HUES6 (cell line): ENCODE results near the gene GULP1.

ENCODE experiments used
- H3K27ac ChIP-seq: 2 replicates; pipeline ENCODE4 v1.7.0; 2013; ENCODE audit warnings: low read depth, mild to moderate bottlenecking, low read length, inconsistent platforms
- H3K27me3 ChIP-seq: 2 replicates; pipeline ENCODE4 v1.6.1; 2013; ENCODE audit warnings: low read length; ENCODE audit not compliant: control insufficient read depth, insufficient read depth
- H3K36me3 ChIP-seq: 2 replicates; pipeline ENCODE4 v1.6.1; 2013; ENCODE audit warnings: low read length; ENCODE audit not compliant: control insufficient read depth, insufficient read depth
- H3K4me1 ChIP-seq: 2 replicates; pipeline ENCODE4 v1.6.1; 2013; ENCODE audit warnings: low read length; ENCODE audit not compliant: control insufficient read depth, insufficient read depth
- H3K4me3 ChIP-seq: 2 replicates; pipeline ENCODE4 v1.5.1; 2013; ENCODE audit warnings: low read depth, low read length
- H3K9ac ChIP-seq: one replicate; pipeline ENCODE4 v1.6.1; 2013; ENCODE audit warnings: mild to moderate bottlenecking, low read length
- H3K9me3 ChIP-seq: 2 replicates; pipeline ENCODE4 v1.6.1; 2013; ENCODE audit warnings: low read depth, low read length; ENCODE audit not compliant: control insufficient read depth, insufficient read depth

GULP1 gene

DNA sequence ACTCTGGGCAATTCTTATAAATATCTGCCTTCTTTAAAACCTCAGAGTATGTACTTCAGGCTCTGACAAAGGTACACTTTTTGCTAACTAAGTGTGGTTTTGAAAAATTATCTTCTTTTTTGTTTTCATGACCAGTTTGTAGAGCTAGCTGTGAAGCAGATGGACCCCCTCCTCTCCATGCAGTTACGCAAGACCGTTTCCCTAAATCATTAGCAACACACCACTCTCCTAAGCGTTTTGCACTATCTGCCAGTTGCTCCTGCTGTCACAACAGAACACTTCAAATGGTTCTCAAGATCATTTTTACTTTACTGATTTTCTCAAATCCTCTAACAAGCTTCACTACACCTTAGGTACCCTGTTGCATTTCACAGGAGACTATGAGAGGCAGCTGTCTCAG lies 53.3 kb downstream of the GULP1 start:
- peaks cover 4% of the 10 kb centered on the region; the same call in 1 of the 2 replicates for H3K36me3 ChIP-seq
- peaks cover 18% of the 10 kb centered on the region for H3K4me1 ChIP-seq
- no peak overlapping the region for H3K27ac ChIP-seq
- H3K4me3 ChIP-seq, result no peak overlapping the region
- H3K27me3 ChIP-seq, result no peaks in the 10 kb centered on the region
- H3K9ac ChIP-seq, result no peak overlapping the region
- no peaks in the 10 kb centered on the region for H3K9me3 ChIP-seq

DNA sequence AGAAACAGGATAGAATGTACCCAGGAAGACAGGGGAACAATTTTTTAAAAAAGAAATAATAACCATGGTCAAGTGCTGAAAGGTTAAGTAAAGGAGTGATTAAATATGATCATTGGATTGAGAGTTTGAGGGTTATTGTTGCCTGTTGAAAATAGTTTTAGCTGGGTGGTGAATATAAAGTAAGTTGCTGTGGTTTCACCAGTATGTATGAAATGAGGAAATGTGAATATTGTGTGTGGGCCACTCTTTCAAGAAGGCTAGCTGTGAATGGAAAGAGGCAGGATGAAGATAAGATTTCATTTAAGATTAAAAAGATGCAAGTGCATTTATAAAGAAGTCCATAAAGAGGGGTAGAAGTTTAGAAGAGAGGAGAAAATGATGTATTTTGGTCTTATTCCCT lies 53.8 kb downstream of the GULP1 start:
- H3K27ac ChIP-seq, result no peak overlapping the region
- H3K4me3 ChIP-seq, result no peak overlapping the region

DNA sequence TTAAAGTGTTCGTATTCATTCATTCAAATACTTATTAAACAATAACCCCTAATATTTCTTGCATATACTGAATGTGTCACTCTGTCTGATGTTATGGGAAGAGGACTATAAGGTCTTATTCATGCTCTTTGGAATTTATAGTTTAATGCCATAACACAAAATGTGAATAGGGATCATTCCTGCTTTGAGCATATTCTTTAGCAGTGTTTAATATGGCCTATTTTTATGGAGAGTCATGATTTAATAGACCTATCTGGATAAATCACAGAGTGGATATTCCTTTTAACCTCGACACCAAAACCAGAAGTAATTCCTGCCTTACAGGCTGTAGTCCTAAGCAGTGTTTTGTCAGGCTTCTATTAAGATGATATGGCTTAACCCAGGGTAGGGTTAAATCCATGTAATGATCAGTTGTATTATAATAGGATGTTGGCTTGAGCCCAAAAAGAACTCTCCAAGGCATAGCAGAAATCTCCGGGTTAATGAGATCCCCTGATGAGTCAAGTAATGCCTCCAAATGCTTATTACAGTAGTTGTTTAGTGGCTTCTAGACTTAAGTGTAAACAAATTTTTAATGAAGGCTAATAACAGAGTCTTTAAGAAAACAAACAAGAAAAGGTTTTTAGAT lies 54.3 kb downstream of the GULP1 start:
- H3K4me3 ChIP-seq, result no peak overlapping the region
- H3K27me3 ChIP-seq, result no peaks in the 10 kb centered on the region
- no peak overlapping the region for H3K27ac ChIP-seq
- peaks cover 4% of the 10 kb centered on the region; the same call in 1 of the 2 replicates for H3K36me3 ChIP-seq
- H3K9ac ChIP-seq, result no peak overlapping the region
- peaks cover 13% of the 10 kb centered on the region for H3K4me1 ChIP-seq
- H3K9me3 ChIP-seq, result no peaks in the 10 kb centered on the region

More for the DNA sequence above, 53.8 kb downstream of the GULP1 start:
- Histone ChIP-seq H3K9me3 (no peaks in the 10 kb centered on the region), H3K27me3 (no peaks in the 10 kb centered on the region), H3K36me3 (peaks cover 4% of the 10 kb centered on the region; the same call in 1 of the 2 replicates), H3K9ac (no peak overlapping the region), H3K4me1 (peaks cover 14% of the 10 kb centered on the region)

DNA sequence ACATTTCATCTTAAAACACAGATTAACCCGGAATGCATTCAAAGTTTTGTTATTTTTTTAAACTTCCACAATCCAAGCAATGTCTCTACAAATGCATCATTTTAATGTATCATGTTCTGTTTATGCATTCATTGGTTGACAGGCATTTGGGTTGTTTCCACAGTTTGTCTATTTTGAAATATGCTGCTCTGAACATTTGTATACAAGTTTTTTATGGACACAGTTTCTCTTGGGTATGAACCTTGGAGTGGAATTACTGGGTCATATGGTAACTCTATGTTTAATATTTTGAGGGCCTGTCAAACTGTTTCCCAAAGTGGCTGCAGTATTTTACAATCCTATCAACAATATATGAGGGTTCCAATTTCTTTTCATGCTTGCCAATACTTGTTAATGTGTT lies 57.3 kb downstream of the GULP1 start:
- Histone ChIP-seq H3K4me1 (peaks cover 15% of the 10 kb centered on the region), H3K4me3 (no peak overlapping the region), H3K27me3 (no peaks in the 10 kb centered on the region), H3K9ac (no peak overlapping the region), H3K36me3 (peaks cover 9% of the 10 kb centered on the region; the same call in 1 of the 2 replicates), H3K9me3 (no peaks in the 10 kb centered on the region), H3K27ac (no peak overlapping the region)

DNA sequence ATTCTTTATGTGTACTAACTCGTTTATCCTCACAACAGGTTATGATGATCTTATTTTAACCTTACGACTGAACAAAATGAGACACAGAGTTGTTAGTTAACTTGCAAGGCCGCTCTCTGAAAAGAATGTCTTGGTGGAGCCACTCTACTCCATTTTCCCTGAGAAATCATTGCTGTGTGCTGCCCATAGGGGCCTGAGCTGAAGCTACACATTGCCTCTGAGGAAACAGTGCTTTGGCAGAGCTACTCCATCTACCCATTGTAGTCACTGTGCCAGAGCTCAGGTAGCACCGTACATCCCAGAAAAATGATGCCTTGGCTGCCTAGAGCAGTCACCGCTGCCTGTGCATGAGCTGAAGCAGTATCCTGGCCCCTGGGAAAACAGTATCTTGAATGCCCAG lies 61.6 kb downstream of the GULP1 start:
- H3K9ac ChIP-seq, result no peak overlapping the region
- peaks cover 4% of the 10 kb centered on the region; the same call in 1 of the 2 replicates for H3K4me1 ChIP-seq
- H3K27ac ChIP-seq, result no peak overlapping the region
- peaks cover 9% of the 10 kb centered on the region; the same call in 1 of the 2 replicates for H3K36me3 ChIP-seq
- peaks cover 3% of the 10 kb centered on the region; the same call in 1 of the 2 replicates for H3K9me3 ChIP-seq
- no peak overlapping the region for H3K4me3 ChIP-seq
- no peaks in the 10 kb centered on the region for H3K27me3 ChIP-seq

DNA sequence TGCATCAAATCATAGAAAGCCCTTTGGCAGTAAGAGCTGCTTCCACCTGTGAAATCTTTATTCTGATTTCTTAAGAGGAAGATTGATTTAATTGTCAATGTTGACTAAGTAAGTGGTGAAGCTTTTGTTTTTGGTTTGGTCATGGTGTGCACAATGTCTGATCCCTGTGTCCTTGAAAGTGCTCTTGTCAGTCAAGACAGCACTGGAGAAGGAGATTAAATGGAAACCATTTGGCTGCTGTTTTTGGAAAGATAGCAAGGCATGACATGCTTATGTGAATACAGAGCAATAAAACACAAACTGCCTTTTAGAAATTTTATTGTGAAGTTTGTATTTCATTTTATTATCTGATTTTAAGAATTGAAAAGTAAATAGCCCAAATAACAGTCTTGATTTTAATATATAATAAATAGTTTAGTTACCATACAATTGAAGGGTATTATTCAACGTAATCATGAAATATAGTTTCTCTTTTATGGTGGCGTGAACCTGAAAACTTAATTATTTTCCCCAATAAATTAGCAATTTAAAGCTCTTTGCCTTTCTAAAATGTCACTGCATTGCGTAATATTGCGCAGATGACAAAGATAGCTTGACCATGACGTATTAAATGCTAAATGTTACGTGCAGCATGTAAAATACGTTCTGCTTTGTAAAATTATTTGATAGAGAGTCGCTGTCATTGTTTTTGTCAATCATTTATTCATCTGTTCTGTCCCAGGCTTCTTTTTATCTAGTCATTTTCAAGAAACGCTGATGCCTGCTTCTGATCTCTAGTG lies 69.0 kb downstream of the GULP1 start:
- H3K9ac ChIP-seq, result no peak overlapping the region
- no peaks in the 10 kb centered on the region for H3K36me3 ChIP-seq
- peaks cover 18% of the 10 kb centered on the region; the same call in 1 of the 2 replicates for H3K4me1 ChIP-seq
- H3K27me3 ChIP-seq, result no peaks in the 10 kb centered on the region
- H3K27ac ChIP-seq, result no peak overlapping the region
- H3K4me3 ChIP-seq, result no peak overlapping the region
- H3K9me3 ChIP-seq, result no peaks in the 10 kb centered on the region

DNA sequence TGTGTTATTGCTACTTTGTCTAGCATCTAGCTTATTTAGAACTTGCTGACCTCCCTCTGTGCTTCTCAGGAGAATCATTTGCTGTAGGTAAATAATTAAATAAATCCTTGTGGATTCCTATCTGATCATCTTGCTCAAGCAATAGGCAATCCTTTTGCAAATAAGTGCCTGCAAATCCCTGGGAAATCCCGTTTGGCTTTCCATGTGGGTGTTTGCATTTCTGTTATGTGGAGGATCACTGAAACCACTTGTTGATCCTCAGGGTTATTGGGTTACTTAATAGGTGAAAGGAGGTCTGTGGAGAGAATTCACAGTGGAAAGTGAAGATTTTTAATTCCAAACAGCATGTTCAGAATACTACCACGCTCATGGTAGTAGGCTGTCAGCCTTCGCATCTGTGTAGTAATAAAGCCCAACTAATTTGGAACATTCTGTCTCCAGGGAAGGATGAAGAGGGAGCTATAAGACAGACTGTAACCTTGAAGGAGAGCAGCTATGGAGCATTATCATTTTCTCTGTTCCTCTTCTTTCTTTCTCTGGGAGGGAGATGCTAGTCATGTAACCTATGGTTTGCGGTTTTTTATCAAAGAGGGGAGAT lies 72.5 kb downstream of the GULP1 start:
- H3K9ac ChIP-seq, result no peak overlapping the region
- H3K4me3 ChIP-seq, result no peak overlapping the region
- H3K27me3 ChIP-seq, result no peaks in the 10 kb centered on the region
- H3K27ac ChIP-seq, result no peak overlapping the region
- no peaks in the 10 kb centered on the region for H3K36me3 ChIP-seq
- peaks cover 23% of the 10 kb centered on the region; the same call in 1 of the 2 replicates for H3K4me1 ChIP-seq
- no peaks in the 10 kb centered on the region for H3K9me3 ChIP-seq

DNA sequence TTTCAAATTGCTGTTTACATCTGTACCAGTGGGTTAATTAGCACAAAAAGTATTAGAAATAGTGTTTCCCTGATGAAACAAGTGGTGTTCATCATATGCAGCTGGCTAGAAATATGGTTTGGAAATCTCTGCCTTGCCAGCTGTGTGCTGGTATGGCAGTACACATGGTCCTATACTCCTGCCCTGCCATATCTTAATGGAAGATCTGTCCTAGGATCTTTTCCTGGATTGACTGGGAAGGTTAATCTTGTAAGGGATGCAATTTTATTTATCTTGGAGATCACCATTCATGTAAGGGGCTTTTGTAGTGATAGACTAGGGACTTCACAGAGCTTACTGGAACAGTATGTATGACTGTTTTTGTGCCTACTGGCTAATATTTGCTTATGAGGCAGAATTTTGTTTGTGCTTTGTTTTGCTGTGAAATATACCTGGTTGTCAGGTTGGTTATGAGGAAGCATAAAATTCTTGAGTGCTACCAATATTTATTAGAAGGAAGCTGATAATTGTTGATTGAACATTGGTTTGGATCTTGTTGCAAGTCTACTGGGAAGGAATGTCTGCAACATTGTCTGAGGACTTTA lies 73.5 kb downstream of the GULP1 start:
- no peak overlapping the region for H3K27ac ChIP-seq
- H3K9ac ChIP-seq, result no peak overlapping the region
- H3K4me3 ChIP-seq, result no peak overlapping the region
- H3K9me3 ChIP-seq, result no peaks in the 10 kb centered on the region
- peaks cover 30% of the 10 kb centered on the region; the same call in 1 of the 2 replicates for H3K4me1 ChIP-seq
- no peaks in the 10 kb centered on the region for H3K27me3 ChIP-seq
- H3K36me3 ChIP-seq, result no peaks in the 10 kb centered on the region

DNA sequence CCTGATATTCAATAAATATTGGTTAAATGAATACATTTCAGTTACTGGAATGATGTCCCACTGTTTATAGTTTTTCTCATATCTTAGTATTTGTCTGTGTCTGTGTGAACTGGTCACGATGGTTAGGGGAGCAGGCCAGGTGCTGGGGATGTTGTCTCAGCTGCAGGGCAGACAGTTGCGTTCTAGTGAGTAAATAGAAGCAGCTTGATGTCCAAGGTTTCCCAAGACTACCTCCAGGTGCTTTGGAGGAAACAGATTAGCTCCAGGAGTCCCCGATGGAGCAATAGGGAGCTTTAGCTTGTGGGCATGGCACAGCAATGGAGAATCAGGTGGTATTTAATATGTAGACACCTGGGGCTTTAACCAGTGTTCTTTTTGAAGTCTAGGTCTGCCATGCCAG lies 75.5 kb downstream of the GULP1 start:
- no peaks in the 10 kb centered on the region for H3K36me3 ChIP-seq
- no peak overlapping the region for H3K9ac ChIP-seq
- H3K4me3 ChIP-seq, result no peak overlapping the region
- H3K4me1 ChIP-seq, result peaks cover 30% of the 10 kb centered on the region; the same call in 1 of the 2 replicates
- no peaks in the 10 kb centered on the region for H3K27me3 ChIP-seq
- H3K9me3 ChIP-seq, result no peaks in the 10 kb centered on the region
- no peak overlapping the region for H3K27ac ChIP-seq

DNA sequence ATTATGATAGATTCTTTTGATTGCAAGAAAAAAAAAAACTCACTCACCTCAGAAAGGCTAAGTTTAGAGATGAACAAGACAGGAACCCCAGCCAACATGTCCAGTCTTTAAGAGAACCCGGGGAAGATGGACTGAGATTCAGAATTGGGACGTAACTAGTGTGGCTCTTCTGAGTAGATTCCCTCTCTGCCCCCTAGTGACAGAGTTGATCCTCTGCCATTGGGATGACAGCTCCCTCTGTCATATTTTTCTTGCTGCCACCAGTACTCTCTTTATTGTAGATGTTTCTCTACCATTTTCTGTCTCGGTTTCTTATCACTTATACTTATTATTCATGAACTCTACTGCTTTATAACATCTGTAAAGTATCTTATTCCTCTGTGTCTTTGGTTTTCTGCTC lies 77.7 kb downstream of the GULP1 start:
- Histone ChIP-seq H3K4me1 (peaks cover 18% of the 10 kb centered on the region; the same call in 1 of the 2 replicates), H3K36me3 (no peaks in the 10 kb centered on the region), H3K9me3 (no peaks in the 10 kb centered on the region), H3K4me3 (no peak overlapping the region), H3K27me3 (no peaks in the 10 kb centered on the region), H3K27ac (no peak overlapping the region), H3K9ac (no peak overlapping the region)
